GM12892 (cell line): Measurements from ENCODE around the gene ZFHX2.
A peak's percentile ranks its signal among the peaks of the same experiment; 100 is the strongest.

ENCODE experiments used
- DNase-seq: peaks from one replicate; pipeline ENCODE4 v3.0.0; 2011; ENCODE audit not compliant: insufficient read length
- FAIRE-seq: peaks from 2 replicates; lab custom pipeline; 2011; peaks lifted over from hg19 to GRCh38; lab: Jason Lieb, UNC
- POLR2A ChIP-seq: IDR thresholded peaks from 2 replicates; pipeline ENCODE4 v1.6.1; 2011; ENCODE audit warnings: low read depth, low read length, control low read depth
- POLR2AphosphoS5 ChIP-seq: IDR thresholded peaks from 2 replicates; pipeline ENCODE4 v1.6.1; 2011; ENCODE audit warnings: low read depth, low read length, control low read depth
- TAF1 ChIP-seq: IDR thresholded peaks from 2 replicates; pipeline ENCODE4 v1.6.1; 2011; ENCODE audit warnings: low read depth, mild to moderate bottlenecking, control low read depth, low read length, borderline replicate concordance

The ZFHX2 gene

GRCh38 chr14:23485326-23485725 is 66.2 kb downstream of the ZFHX2 start:
- no peak for DNase-seq
- TF ChIP-seq TAF1 (no peak), POLR2A (no peak), POLR2AphosphoS5 (no peak)
- FAIRE-seq = no peak

DNA sequence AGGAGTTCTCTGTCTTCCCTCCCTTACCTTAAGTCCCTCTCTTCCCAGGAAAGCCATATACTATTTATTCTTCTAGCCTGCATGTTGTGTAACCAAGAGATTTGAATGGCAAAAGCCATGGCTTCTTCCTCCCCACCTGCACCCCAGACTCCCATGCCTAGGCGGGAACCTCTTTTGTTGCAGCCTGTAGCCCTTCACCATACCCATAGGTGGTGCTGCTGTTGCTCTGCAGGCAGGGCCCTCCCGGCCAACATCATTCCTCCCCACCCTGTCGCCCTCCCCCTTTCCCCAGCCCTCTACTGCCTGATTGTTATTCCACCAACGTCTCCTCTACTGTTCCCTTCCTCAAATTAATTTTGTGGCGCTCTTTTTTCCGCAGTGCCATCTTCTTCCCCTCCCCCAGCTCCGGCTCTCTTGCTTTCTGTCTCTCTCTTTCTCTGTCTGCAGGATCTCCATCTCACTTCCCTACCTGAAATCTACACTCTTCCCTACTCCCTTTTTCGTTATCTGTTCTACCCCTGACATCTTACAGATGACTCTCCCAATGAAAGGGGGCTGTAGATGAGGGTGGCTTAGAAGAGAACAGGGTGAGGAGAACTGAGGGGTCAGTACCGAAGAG is 68.2 kb downstream of the ZFHX2 start:
- DNase-seq (peak; percentile 18), FAIRE-seq (no peak)

DNA sequence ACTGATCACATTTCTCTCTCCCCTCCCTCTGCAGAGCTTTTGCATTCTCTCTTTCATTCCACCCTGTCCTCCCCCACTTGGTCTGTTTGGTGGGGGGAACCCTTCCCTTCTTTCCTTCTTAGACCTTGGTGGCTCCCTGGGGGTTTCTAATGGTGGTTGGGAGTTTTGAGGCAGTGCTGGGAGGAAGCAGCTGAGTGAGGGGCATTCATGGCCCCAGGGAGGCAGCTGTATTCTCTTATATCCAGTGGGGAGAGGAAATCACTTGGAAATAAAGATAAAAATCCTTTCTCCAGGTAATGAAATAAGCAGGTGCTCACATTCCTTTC is 68.8 kb downstream of the ZFHX2 start:
- DNase-seq (no peak), FAIRE-seq (no peak)
- TF ChIP-seq TAF1 = no peak
- no peak for TF ChIP-seq POLR2AphosphoS5
- no peak for TF ChIP-seq POLR2A

More for the DNA sequence above, 68.2 kb downstream of the ZFHX2 start:
- TF ChIP-seq POLR2A (no peak), TAF1 (no peak), POLR2AphosphoS5 (no peak)

GRCh38 chr14:23481979-23482822 is 69.4 kb downstream of the ZFHX2 start:
- FAIRE-seq (no peak), DNase-seq (no peak)
- TF ChIP-seq POLR2A (no peak), POLR2AphosphoS5 (no peak), TAF1 (no peak)

DNA sequence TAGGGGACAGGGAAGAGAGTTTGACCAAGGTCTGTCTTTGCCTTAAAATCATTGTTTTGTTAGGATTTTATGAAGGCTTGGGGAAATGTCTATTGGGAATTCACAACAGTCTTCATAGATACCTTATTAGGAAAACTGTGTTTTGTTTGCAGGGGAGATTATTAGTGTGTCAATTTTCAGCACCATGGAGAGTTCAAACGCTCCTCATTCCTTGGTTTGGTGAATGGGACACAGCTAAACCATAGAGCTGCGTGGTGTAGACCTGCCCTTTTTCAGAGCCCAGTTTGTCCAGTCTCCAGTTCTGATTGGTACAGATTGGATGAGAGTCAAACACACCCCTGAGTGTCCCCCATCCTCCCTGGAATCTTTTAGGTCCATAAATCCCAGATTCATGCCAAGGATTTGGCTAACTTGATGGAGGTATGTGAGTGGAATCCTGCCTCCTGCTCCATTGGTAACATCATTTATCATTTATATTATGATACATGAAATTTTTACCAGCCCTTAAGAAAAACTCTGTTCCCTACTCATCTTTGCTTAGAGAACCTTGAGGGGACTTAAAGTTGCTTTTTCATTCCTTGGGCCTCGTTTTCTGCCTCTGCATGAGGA is 70.1 kb downstream of the ZFHX2 start:
- TF ChIP-seq POLR2AphosphoS5 (no peak), POLR2A (no peak), TAF1 (no peak)
- no peak for DNase-seq
- FAIRE-seq = no peak

DNA sequence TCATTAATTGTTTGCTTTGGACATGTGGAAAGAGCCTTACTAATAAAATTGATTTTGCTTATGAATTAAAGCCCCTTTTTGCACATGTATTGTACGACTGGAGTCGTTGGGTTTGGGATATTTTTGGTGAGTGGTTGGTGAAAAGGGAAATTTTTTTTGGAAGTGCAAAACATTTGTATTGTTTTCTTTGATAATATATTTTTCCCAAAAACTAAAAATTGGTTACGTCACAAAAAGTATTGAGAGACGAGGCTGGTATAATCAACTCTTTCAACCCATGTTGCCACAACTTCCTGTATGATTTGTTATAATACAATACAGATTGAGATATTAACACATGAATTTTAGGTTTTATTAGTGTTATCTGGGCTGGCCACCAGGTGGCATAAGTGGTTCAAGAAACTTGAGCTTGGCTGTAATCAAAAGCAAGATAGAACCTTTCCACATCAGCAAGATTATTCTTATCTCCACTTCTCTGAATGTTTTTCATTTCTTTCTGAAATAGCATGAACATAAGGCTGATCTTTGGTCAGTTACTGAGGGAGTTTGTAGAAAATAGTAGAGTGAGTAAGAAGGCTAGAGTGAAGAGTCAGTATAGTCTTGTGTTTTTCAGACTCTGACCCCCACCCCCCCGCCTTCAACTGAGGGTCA is 73.3 kb downstream of the ZFHX2 start:
- TF ChIP-seq POLR2AphosphoS5 (no peak), POLR2A (no peak), TAF1 (no peak)
- FAIRE-seq (peak; percentile 5), DNase-seq (no peak)

- DNase-seq (no peak), FAIRE-seq (no peak)
- TF ChIP-seq POLR2AphosphoS5 = no peak
- TF ChIP-seq POLR2A = no peak
Measured at GRCh38 chr14:23470947-23471346, 80.6 kb downstream of the ZFHX2 start.
